ENCODE results near the gene EPHB2.

The EPHB2 gene

GRCh38 chr1:22969304-22969709, 258.7 kb downstream of the EPHB2 start:
- TF ChIP-seq, protein P1, sequence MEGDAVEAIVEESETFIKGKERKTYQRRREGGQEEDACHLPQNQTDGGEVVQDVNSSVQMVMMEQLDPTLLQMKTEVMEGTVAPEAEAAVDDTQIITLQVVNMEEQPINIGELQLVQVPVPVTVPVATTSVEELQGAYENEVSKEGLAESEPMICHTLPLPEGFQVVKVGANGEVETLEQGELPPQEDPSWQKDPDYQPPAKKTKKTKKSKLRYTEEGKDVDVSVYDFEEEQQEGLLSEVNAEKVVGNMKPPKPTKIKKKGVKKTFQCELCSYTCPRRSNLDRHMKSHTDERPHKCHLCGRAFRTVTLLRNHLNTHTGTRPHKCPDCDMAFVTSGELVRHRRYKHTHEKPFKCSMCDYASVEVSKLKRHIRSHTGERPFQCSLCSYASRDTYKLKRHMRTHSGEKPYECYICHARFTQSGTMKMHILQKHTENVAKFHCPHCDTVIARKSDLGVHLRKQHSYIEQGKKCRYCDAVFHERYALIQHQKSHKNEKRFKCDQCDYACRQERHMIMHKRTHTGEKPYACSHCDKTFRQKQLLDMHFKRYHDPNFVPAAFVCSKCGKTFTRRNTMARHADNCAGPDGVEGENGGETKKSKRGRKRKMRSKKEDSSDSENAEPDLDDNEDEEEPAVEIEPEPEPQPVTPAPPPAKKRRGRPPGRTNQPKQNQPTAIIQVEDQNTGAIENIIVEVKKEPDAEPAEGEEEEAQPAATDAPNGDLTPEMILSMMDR (IDR thresholded peaks at IDR 0.05; ENCODE audit: control extremely low read depth, extremely low read depth, low read depth, missing control alignments): no peak
- CTCF ChIA-PET: no interaction called here

DNA sequence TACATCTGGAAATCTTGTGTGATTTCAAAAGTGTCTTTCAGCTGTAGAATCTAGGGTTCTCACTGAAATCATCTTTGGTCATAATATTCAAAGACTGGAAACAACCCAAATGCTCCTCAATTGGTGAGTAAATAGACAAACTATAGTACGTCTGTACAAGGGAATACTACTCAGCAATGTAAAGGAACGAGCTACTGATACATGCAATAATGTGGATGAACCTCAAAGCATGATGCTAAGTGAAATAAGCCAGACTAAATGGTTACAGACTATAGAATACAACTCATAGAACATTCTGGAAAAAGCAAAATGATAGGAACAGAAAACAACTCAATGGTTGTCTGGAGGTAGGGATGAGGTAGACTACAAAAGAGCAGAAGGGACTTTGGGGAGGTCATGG, 259.5 kb downstream of the EPHB2 start:
- CTCF ChIA-PET: no interaction called here
- DNase-seq (ENCODE audit: extremely low spot score): no peak
- TF ChIP-seq, protein P1 (IDR thresholded peaks at IDR 0.05; ENCODE audit: control extremely low read depth, extremely low read depth, low read depth, missing control alignments): no peak
- POLR2A ChIA-PET: no interaction called here

More at GRCh38 chr1:22969304-22969709, 258.7 kb downstream of the EPHB2 start:
- POLR2A ChIA-PET: no interaction called here
- no peak for DNase-seq (ENCODE audit: extremely low spot score)
